ENCODE data around the gene MYOZ3.

GRCh38 chr5:150647275-150648251, 13.5 kb upstream of the MYOZ3 start:
- TF ChIP-seq EZH2 (IDR thresholded peaks at IDR 0.05) (no peak), POLR2AphosphoS5 (IDR thresholded peaks at IDR 0.05; ENCODE audit: borderline replicate concordance, low read depth, low read length) (no peak)

Measured in SK-N-MC (cell line).